Transverse colon (tissue), 4 donors: ENCODE measurements around the gene CRYBA4. TPM values are rescaled to one million over a fixed set of nuclear protein-coding genes. Genes with fewer than 3 reads are reported as not detected.

Source experiments
- DNase-seq: peaks from one replicate; pipeline ENCODE4 v3.0.0-alpha.2; 2019
- H3K27ac ChIP-seq, 4 donors: fragments of 200-600 bp; sonication (generic); 2 replicates each; pipeline ENCODE4 v1.5.1; 2016 to 2018; ENCODE audit warnings: inconsistent platforms in 4 of 4
- H3K27me3 ChIP-seq: fragments of 200-600 bp; sonication (generic); 2 replicates; pipeline ENCODE4 v1.5.1; 2017; ENCODE audit warnings: inconsistent platforms
- H3K36me3 ChIP-seq, 4 donors: fragments of 200-600 bp; sonication (generic); 2 replicates each; pipeline ENCODE4 v1.5.1; 2017 to 2019; ENCODE audit warnings: inconsistent platforms in 4 of 4
- H3K4me1 ChIP-seq, 4 donors: fragments of 200-600 bp; sonication (generic); 2 replicates each; pipeline ENCODE4 v1.5.1; 2017 to 2020; ENCODE audit warnings: inconsistent platforms in 4 of 4
- H3K4me3 ChIP-seq, 4 donors: fragments of 200-600 bp; sonication (generic); 1 replicate in 1 of 4; 2 replicates in 3 of 4; pipeline versions ENCODE4 v1.5.1 to v1.6.1; 2017 to 2019; ENCODE audit warnings: inconsistent platforms in 4 of 4
- H3K9me3 ChIP-seq, 2 donors: fragments of 200-600 bp; sonication (generic); 2 replicates each; pipeline ENCODE4 v1.5.1; 2017 to 2019; ENCODE audit warnings: inconsistent platforms in 2 of 2
- EP300 ChIP-seq: sonication (generic); formaldehyde crosslinking; IDR thresholded peaks from one replicate; pipeline ENCODE4 v1.6.1; 2017; ENCODE audit warnings: antibody characterized with exemption, low read depth
- POLR2A ChIP-seq: fragments of 450-650 bp; IDR thresholded peaks from one replicate; pipeline ENCODE4 v1.6.1; 2016; ENCODE audit warnings: antibody characterized with exemption, mild to moderate bottlenecking, moderate library complexity
- POLR2AphosphoS5 ChIP-seq, 3 donors: sonication (generic); formaldehyde crosslinking; IDR thresholded peaks; one replicate each; pipeline ENCODE4 v1.6.1; 2016; ENCODE audit warnings: antibody characterized with exemption in 3 of 3
- WGBS, 2 donors: methylation state at CpG; one replicate each; pipeline ENCODE4 v1.1.5; 2018; ENCODE audit warnings: low coverage in 1 of 2; 5-methylcytosine and 5-hydroxymethylcytosine counted together
- in situ Hi-C, 4 donors: fragments of 200-750 bp; cut with MboI; loops; one replicate each; pipeline versions ENCODE4 v1.15.0 to v1.15.1; 2017; ENCODE audit warnings: low sequenced_read_pairs in 3 of 4, low pct_ligation_motif_present in 1 of 4, low pct_unique_long_range_greater_than_20kb in 1 of 4
- intact Hi-C: fragments of 100-400 bp; cut with DNase I; formaldehyde crosslinking; loops from one replicate; pipeline ENCODE4 v1.15.1; 2023; ENCODE audit warnings: low total_unique reads
- total RNA-seq, 4 donors: library from RNA; depleted of rRNA; stranded (reverse); fragments of >200 nt; gene quantifications; one replicate each; pipeline ENCODE4 v1.1.0, GENCODE V29; 2016
- TF ChIP-seq, protein P1 (sequence below), 5 experiments: fragments of 200-600 bp in 3 of 5; fragments of 450-650 bp in 2 of 5; sonication (generic) in 3 of 5; IDR thresholded peaks; 1 replicate in 2 of 5; 2 replicates in 3 of 5; pipeline ENCODE4 v1.5.1; 2016 to 2017; ENCODE audit warnings: antibody characterized with exemption in 5 of 5, inconsistent platforms in 3 of 5, mild to moderate bottlenecking in 2 of 5, moderate library complexity in 1 of 5

Gene CRYBA4
- total RNA-seq, 4 donors from 2014 or later: not detected

DNA sequence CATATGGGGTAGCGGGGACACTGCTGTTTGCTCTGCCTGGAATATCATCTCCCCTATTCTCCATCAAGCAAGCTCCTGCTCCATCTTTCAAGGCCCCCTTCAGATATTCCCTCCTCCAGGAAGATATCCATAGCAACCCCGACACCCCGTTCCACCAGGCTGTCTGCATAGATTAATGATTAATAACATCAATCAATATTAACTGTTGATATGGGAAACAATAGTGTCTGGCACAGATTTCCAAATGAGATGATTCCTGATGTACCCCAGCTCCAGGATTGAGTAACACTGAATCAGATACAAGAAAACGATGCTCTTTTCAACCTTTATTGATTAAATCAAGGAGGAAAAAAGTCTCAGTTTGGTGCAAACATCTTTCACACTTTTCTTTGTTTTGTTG is 24.3 kb upstream of the CRYBA4 start:
- Histone ChIP-seq H3K27me3 (no peaks in the 10 kb centered on the region), H3K4me1 (peaks cover 0 to 2% (median 0%) of the 10 kb centered on the region in 4 donors), H3K36me3 (no peaks in the 10 kb centered on the region), H3K27ac (no peak overlapping the region), H3K4me3 (no peak overlapping the region), H3K9me3 (no peaks in the 10 kb centered on the region)
- in situ Hi-C loops (no loop called here), intact Hi-C loops (no loop called here)
- TF ChIP-seq POLR2A (no peak), EP300 (no peak), POLR2AphosphoS5 (IDR thresholded peaks at IDR 0.05) (no peak)
- TF ChIP-seq, protein P1, sequence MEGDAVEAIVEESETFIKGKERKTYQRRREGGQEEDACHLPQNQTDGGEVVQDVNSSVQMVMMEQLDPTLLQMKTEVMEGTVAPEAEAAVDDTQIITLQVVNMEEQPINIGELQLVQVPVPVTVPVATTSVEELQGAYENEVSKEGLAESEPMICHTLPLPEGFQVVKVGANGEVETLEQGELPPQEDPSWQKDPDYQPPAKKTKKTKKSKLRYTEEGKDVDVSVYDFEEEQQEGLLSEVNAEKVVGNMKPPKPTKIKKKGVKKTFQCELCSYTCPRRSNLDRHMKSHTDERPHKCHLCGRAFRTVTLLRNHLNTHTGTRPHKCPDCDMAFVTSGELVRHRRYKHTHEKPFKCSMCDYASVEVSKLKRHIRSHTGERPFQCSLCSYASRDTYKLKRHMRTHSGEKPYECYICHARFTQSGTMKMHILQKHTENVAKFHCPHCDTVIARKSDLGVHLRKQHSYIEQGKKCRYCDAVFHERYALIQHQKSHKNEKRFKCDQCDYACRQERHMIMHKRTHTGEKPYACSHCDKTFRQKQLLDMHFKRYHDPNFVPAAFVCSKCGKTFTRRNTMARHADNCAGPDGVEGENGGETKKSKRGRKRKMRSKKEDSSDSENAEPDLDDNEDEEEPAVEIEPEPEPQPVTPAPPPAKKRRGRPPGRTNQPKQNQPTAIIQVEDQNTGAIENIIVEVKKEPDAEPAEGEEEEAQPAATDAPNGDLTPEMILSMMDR (IDR thresholded peaks at IDR 0.05): no peak
- DNase-seq: no peak
- 75 to 83% methylated on average over 4 of the region's 4 CpGs for WGBS, 2 donors

DNA sequence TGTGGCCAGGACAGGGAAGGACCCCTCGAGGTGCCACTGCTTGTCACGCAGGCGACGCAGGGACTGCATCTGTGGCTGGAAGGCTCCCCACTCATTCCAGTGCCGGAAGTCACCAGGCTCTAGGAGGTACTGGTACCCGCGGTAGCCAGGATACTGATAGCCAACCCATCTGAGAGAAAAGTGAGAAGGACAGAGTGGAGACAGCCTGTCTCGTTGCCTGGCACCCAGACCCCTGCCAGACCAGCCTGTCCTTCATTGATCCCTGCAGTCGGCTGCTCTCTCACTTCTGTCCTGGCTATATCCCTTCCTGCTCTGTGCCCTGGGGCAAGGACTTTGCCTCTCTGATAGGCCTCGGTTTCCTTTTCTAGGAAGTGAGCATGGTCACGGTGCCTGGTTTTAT is 22.3 kb upstream of the CRYBA4 start:
- H3K9me3 ChIP-seq: no peaks in the 10 kb centered on the region

DNA sequence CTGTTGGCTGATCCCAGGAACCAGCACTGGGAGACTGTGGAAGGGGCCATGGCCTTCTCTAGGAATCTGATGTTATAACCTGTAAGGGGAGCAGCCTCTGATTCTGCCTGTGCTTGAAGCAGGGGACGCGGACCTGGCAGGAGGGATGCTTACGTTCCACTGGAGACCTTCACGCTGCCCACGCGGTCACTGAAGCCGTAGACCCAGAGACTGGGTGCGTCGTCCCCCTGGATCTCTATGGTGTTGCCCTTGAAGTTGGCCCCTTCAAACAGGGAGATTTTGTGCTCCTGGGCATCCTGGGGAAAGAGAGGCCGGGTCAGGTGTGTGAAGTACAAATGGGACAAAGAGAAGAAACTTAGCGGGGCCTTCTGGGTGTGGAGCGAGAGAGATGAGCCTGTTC is 20.0 kb upstream of the CRYBA4 start:
- WGBS, 2 donors: 73 to 80% methylated on average over 3 to 12 of the region's 12 CpGs
- Histone ChIP-seq H3K4me1 (no peaks in the 10 kb centered on the region), H3K36me3 (no peaks in the 10 kb centered on the region), H3K27ac (no peak overlapping the region), H3K4me3 (no peak overlapping the region), H3K27me3 (no peaks in the 10 kb centered on the region), H3K9me3 (no peaks in the 10 kb centered on the region)
- in situ Hi-C loops (no loop called here), intact Hi-C loops (no loop called here)
- TF ChIP-seq, protein P1 (IDR thresholded peaks at IDR 0.05): no peak
- TF ChIP-seq POLR2AphosphoS5 (IDR thresholded peaks at IDR 0.05): no peak
- no peak for TF ChIP-seq POLR2A
- no peak for TF ChIP-seq EP300
- no peak for DNase-seq

More for the DNA sequence above, 22.3 kb upstream of the CRYBA4 start:
- Histone ChIP-seq H3K4me3 (no peak overlapping the region), H3K27ac (no peak overlapping the region), H3K4me1 (no peaks in the 10 kb centered on the region), H3K27me3 (no peaks in the 10 kb centered on the region), H3K36me3 (no peaks in the 10 kb centered on the region)
- in situ Hi-C loops (no loop called here), intact Hi-C loops (no loop called here)
- DNase-seq: no peak
- 60 to 81% methylated on average over 1 to 11 of the region's 11 CpGs for WGBS, 2 donors
- TF ChIP-seq, protein P1 (IDR thresholded peaks at IDR 0.05): no peak
- no peak for TF ChIP-seq POLR2A
- no peak for TF ChIP-seq EP300
- TF ChIP-seq POLR2AphosphoS5 (IDR thresholded peaks at IDR 0.05): no peak

DNA sequence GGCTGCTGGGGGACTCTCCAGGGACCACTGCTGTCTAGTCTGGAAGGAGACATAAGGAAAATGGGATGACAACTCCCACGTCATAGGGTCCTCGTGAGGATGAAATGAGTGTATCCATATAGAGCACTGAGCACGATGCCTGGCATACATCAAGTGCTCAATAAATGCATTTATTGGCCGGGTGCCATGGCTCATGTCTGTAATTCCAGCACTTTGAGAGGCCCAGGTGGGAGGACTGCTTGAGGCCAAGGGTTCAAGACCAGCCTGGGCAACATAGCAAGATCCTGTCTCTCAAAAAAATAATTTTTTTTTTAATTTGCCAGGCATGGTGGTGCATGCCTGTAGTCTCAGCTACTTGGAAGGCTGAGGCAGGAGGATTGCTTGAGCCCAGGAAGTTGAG is 19.6 kb upstream of the CRYBA4 start:
- in situ Hi-C loops (no loop called here), intact Hi-C loops (no loop called here)
- H3K27me3 ChIP-seq: no peaks in the 10 kb centered on the region
- H3K4me1 ChIP-seq: no peaks in the 10 kb centered on the region
- no peak overlapping the region for H3K27ac ChIP-seq
- no peak for DNase-seq
- TF ChIP-seq, protein P1 (IDR thresholded peaks at IDR 0.05): no peak
- no peak for TF ChIP-seq EP300
- no peak for TF ChIP-seq POLR2AphosphoS5 (IDR thresholded peaks at IDR 0.05)
- no peak for TF ChIP-seq POLR2A
- 84 to 91% methylated on average over 4 of the region's 4 CpGs for WGBS, 2 donors
- H3K4me3 ChIP-seq: no peak overlapping the region
- no peaks in the 10 kb centered on the region for H3K36me3 ChIP-seq
- no peaks in the 10 kb centered on the region for H3K9me3 ChIP-seq
